Adrenal gland (tissue), 12 donors: ENCODE measurements around the gene ATF6B. TPM values are rescaled to one million over a fixed set of nuclear protein-coding genes. Genes with fewer than 3 reads are reported as not detected.

ENCODE experiments used
- DNase-seq, 7 donors: peaks; one replicate each; pipeline ENCODE4 v3.0.0-alpha.2; 2019 to 2020
- H3K27ac ChIP-seq, 5 donors: fragments of 200-600 bp; sonication (generic) in 4 of 5; 1 replicate in 3 of 5; 2 replicates in 2 of 5; pipeline versions ENCODE4 v1.5.1 to v1.8.0; 2016 to 2020; ENCODE audit warnings: mild to moderate bottlenecking in 1 of 5
- H3K27me3 ChIP-seq: fragments of 200-600 bp; 2 replicates; pipeline ENCODE4 v1.8.0; 2021
- H3K36me3 ChIP-seq, 2 donors: fragments of 200-600 bp; replicated peaks in 1 of 2; 1 replicate in 1 of 2; 2 replicates in 1 of 2; pipeline versions ENCODE4 v1.5.1 to v1.8.0; 2018 to 2022
- H3K4me1 ChIP-seq, 2 donors: fragments of 200-600 bp; replicated peaks in 1 of 2; 1 replicate in 1 of 2; 2 replicates in 1 of 2; pipeline versions ENCODE4 v1.5.1 to v1.8.0; 2018 to 2021
- H3K4me3 ChIP-seq, 4 donors: fragments of 200-600 bp; sonication (generic) in 3 of 4; one replicate each; pipeline ENCODE4 v1.5.1; 2016 to 2018
- H3K9me3 ChIP-seq, 3 donors: fragments of 200-600 bp; sonication (generic) in 1 of 3; replicated peaks in 1 of 3; 1 replicate in 2 of 3; 2 replicates in 1 of 3; pipeline versions ENCODE4 v1.5.1 to v1.8.0; 2016 to 2021
- CTCF ChIP-seq, 6 experiments: fragments of 450-650 bp in 4 of 6; fragments of 200-600 bp in 2 of 6; sonication (generic) in 1 of 6; IDR thresholded peaks; 1 replicate in 5 of 6; 2 replicates in 1 of 6; pipeline versions ENCODE4 v1.5.1 to v1.8.0; 2016 to 2021; ENCODE audit warnings: antibody characterized with exemption in 6 of 6, mild to moderate bottlenecking in 2 of 6, moderate library complexity in 1 of 6
- POLR2A ChIP-seq, 2 donors: fragments of 450-650 bp; IDR thresholded peaks; one replicate each; pipeline ENCODE4 v1.6.1; 2017; ENCODE audit warnings: antibody characterized with exemption in 2 of 2, mild to moderate bottlenecking in 2 of 2, moderate library complexity in 1 of 2
- WGBS, 4 donors: extraction: QIAGEN DNeasy Blood & Tissue Kit in 2 of 4; methylation state at CpG; one replicate each; pipeline versions ENCODE4 v1.1.5 to v1.1.7; 2013 to 2017; 5-methylcytosine and 5-hydroxymethylcytosine counted together
- intact Hi-C, 2 donors: fragments of 100-400 bp; cut with DNase I; formaldehyde crosslinking; loops; one replicate each; pipeline versions ENCODE4 v1.14.1 to v1.15.0; 2022 to 2023
- polyA plus RNA-seq, 3 donors: library from polyadenylated mRNA; stranded (reverse); fragments of 200-250 nt in 2 of 3; fragments of 350-450 nt in 1 of 3; fragmentation: Illumina TruSeq in 1 of 3; extraction: RNeasy Lipid Tissue Mini Kit (QIAGEN cat#74804) in 1 of 3; gene quantifications; one replicate each; pipeline ENCODE4 v1.2.3, GENCODE V29; 2013 to 2014
- total RNA-seq, 9 donors: library from RNA; depleted of rRNA in 4 of 9; stranded (reverse); fragments of >200 nt in 4 of 9; fragments of 120-200 nt in 1 of 9; fragmentation: NEBNext Ultra II Directional in 1 of 9; extraction: Animal tissue kit (Norgen Biotek cat#: 25700) in 1 of 9; gene quantifications; one replicate each; pipeline versions ENCODE4 v1.1.0 to v1.2.4, GENCODE V29; 2013 to 2023
- donor health status: healthy with polysubstance abuse.
- donor health status: Bipolar disorder and iron deficiency.
- donor health status: DM: yes; HTN: yes; CAD: no.
- donor health status: DM: no; HTN: no; CAD: no.
- donor health status: DM: no; HTN: no; CAD: no.
- donor health status: DM: yes; HTN: yes; CAD: no.

The ATF6B gene
- total and polyA plus RNA-seq, 12 donors, result 17.7 to 136 (median 44.2) TPM

- DNase-seq, result peak; percentile 85 to 95 (median 92)
- H3K36me3 ChIP-seq, result no peaks in the 10 kb centered on the region
- TF ChIP-seq CTCF (IDR thresholded peaks at IDR 0.05) (peak; percentile 35 to 77 (median 54)), POLR2A (IDR thresholded peaks at IDR 0.05) (no peak)
- H3K27ac ChIP-seq, result peak overlapping the region in 3 of 5 donors; percentile 43 to 80 (median 63)
- peak overlapping the region in 1 of 4 donors; percentile 36 for H3K4me3 ChIP-seq
- intact Hi-C loops, result no loop called here
- H3K27me3 ChIP-seq, result no peaks in the 10 kb centered on the region
- H3K9me3 ChIP-seq, result no peaks in the 10 kb centered on the region
- peaks cover 15 to 34% of the 10 kb centered on the region in 2 donors for H3K4me1 ChIP-seq
- WGBS, 4 donors, result 14 to 51% (median 29%) methylated on average over 9 to 48 of the region's 50 CpGs
These were observed 40.2 kb downstream of the ATF6B start for GRCh38 chr6:32087574-32088486.

- DNase-seq, result peak in 4 of 7 donors; percentile 45 to 64 (median 56)
- Histone ChIP-seq H3K36me3 (no peaks in the 10 kb centered on the region), H3K27ac (peak overlapping the region in 4 of 5 donors; percentile 43 to 80 (median 53)), H3K4me3 (peak overlapping the region in 1 of 4 donors; percentile 36), H3K9me3 (no peaks in the 10 kb centered on the region), H3K4me1 (peaks cover 15 to 30% of the 10 kb centered on the region in 2 donors), H3K27me3 (no peaks in the 10 kb centered on the region)
- intact Hi-C loops, result no loop called here
- 27 to 37% (median 31%) methylated on average over 10 to 45 of the region's 45 CpGs for WGBS, 4 donors
- TF ChIP-seq CTCF (IDR thresholded peaks at IDR 0.05) (no peak), POLR2A (IDR thresholded peaks at IDR 0.05) (no peak)
These were observed 41.1 kb downstream of the ATF6B start for GRCh38 chr6:32086661-32087573.

GRCh38 chr6:32085759-32086459 is 42.1 kb downstream of the ATF6B start:
- Histone ChIP-seq H3K4me1 (peaks cover 22 to 37% of the 10 kb centered on the region in 2 donors), H3K36me3 (no peaks in the 10 kb centered on the region), H3K27me3 (no peaks in the 10 kb centered on the region), H3K4me3 (no peak overlapping the region), H3K9me3 (no peaks in the 10 kb centered on the region), H3K27ac (peak overlapping the region in 1 of 5 donors; percentile 80)
- WGBS, 4 donors, result 86 to 88% (median 88%) methylated on average over 8 to 17 of the region's 17 CpGs
- no peak for DNase-seq
- no peak for TF ChIP-seq CTCF (IDR thresholded peaks at IDR 0.05)
- no peak for TF ChIP-seq POLR2A (IDR thresholded peaks at IDR 0.05)
- intact Hi-C loops, result no loop called here
